ENCODE data around the gene TM9SF1. TPM values are rescaled to one million over a fixed set of nuclear protein-coding genes. Genes with fewer than 3 reads are reported as not detected.

TM9SF1 gene
- total and polyA plus RNA-seq, 2 of the 13 experiments (the other 11 are each of a cell fraction or from before 2014, with no cell fraction given): 83.2 to 110 TPM

DNA sequence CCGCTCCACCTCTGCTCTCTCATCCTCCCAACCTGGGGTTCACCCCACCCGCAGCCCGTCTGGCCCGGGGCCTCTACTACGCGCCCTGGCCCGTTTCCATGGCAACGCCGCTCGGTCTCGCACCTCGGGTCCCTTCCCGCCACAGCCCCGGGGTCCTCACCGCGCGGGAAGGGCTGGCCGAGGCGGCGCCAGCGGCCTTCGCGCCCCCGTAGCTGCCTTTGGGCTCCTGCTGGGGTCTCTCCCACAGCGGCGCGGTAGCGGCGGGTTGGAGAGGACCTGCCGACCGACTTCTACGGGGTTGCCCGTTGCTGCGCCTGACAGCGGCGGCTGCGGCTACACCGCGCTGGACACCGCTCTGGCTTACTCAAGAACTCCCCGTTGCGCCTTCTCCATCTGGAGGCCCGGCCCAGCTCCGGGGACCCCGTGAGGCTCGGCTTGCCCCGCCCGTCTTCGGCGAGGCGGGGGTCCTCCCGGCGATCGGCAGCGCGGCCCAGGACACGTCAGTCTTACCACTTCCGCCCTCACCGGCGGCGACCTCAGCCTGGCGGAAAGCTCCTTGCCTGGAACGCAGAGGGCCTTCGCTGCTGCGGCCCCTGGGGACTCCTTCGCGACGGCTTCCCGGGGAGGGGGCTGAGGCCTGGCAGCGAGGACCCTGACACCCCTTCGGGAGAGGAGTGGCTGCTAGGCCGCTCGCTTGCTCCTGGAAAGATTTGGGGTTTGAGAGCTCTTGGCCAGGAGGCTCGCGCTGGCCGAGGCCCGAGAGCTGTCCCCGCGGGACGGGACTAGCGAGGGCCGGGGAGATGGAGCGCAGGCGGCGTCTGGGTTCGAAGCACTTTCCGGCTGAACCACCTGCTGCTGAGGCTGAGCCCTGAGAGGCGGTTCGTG, at the start of gene TM9SF1 (continued):
- no peak; the same call in 1 of the 2 replicates for TF ChIP-seq ZBTB33 (CRISPR knock-in tag; IDR thresholded peaks at IDR 0.05)
- TF ChIP-seq SALL2 (CRISPR knock-in tag; IDR thresholded peaks at IDR 0.05): peak; percentile 97
- peak; percentile 98 for TF ChIP-seq ZNF276 (CRISPR knock-in tag; IDR thresholded peaks at IDR 0.05; ENCODE audit: low read depth)
- TF ChIP-seq SOX13 (IDR thresholded peaks at IDR 0.05): 0 out of 2 replicates have a peak, but pooled peaks have one; percentile 4
- TF ChIP-seq SOX13 (CRISPR knock-in tag; conservative IDR thresholded peaks at IDR 0.05 in 1 of 2, IDR thresholded peaks at IDR 0.05 in 1 of 2): peak in 1 of 2 experiments; percentile 55; a peak in 3 of 4 replicates
- peak; percentile 98 for TF ChIP-seq RBM39 (IDR thresholded peaks at IDR 0.05; ENCODE audit: low read depth, low read length, poor library complexity, severe bottlenecking)
- TF ChIP-seq, protein P1, sequence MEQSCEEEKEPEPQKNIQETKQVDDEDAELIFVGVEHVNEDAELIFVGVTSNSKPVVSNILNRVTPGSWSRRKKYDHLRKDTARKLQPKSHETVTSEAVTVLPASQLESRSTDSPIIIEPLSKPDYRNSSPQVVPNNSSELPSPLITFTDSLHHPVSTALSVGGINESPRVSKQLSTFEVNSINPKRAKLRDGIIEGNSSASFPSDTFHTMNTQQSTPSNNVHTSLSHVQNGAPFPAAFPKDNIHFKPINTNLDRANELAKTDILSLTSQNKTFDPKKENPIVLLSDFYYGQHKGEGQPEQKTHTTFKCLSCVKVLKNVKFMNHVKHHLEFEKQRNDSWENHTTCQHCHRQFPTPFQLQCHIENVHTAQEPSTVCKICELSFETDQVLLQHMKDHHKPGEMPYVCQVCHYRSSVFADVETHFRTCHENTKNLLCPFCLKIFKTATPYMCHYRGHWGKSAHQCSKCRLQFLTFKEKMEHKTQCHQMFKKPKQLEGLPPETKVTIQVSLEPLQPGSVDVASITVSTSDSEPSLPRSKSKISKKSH (CRISPR knock-in tag; IDR thresholded peaks at IDR 0.05; ENCODE audit: borderline replicate concordance): peak; percentile 97
- peak; percentile 67; the same call in 1 of the 2 replicates for TF ChIP-seq TFE3 (CRISPR knock-in tag; IDR thresholded peaks at IDR 0.05)
- peak; percentile 94 for TF ChIP-seq ZFP90 (CRISPR knock-in tag; IDR thresholded peaks at IDR 0.05; ENCODE audit: borderline replicate concordance)
- peak; percentile 96 for TF ChIP-seq ZNF639 (CRISPR knock-in tag; conservative IDR thresholded peaks at IDR 0.05)
- peak; percentile 85 for TF ChIP-seq MIXL1 (CRISPR knock-in tag; IDR thresholded peaks at IDR 0.05)
- TF ChIP-seq CREB1 (IDR thresholded peaks at IDR 0.05): peak; percentile 91
- TF ChIP-seq CREB1 (CRISPR knock-in tag; IDR thresholded peaks at IDR 0.05): no peak
- peak; percentile 98 for TF ChIP-seq BORCS8-MEF2B (CRISPR knock-in tag; IDR thresholded peaks at IDR 0.05)
- TF ChIP-seq ZBTB38 (CRISPR knock-in tag; IDR thresholded peaks at IDR 0.05): peak; percentile 81
- TF ChIP-seq FOXK2 (IDR thresholded peaks at IDR 0.05): no peak
- peak; percentile 79 for TF ChIP-seq SIN3B (IDR thresholded peaks at IDR 0.05; ENCODE audit: low read length)
- TF ChIP-seq SMARCC2 (IDR thresholded peaks at IDR 0.05): no peak
- peak; percentile 100 for TF ChIP-seq ELF1 (CRISPR knock-in tag; IDR thresholded peaks at IDR 0.05)
